ENCODE measurements around the gene HMMR. TPM values are rescaled to one million over a fixed set of nuclear protein-coding genes. Genes with fewer than 3 reads are reported as not detected.

The HMMR gene
- total and polyA plus RNA-seq, 2 of the 4 experiments (the other 2 are of a cell fraction) = 13.0 to 24.6 TPM

DNA sequence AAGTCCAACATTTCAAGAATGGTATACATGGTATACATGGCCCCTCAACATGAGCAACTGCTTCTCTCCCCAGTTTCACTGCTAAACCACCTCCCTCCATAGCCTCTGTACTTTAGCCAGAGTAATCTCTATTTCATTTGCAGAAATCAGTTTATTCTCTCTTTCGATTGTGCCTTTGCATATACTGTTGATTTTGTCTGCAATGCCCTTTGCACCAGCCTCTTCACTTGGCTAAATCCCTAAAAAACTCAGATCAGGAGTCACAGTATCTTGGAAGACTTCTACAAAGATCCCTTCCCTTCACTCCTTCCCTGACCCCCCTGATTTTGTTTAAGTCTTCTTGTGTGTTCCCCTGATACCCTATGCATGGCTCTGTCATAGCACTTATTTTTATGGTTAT is 27.9 kb upstream of the HMMR start:
- CTCF ChIA-PET = no interaction called here
- dilution Hi-C loops (cut with HindIII; ENCODE audit: low sequenced_read_pairs, unreplicated experiment) = no loop called here

More for the DNA sequence above, 27.9 kb upstream of the HMMR start:
- H3K18ac ChIP-seq (ENCODE audit: low read depth, low read length) = no peak overlapping the region
- H3K4ac ChIP-seq (ENCODE audit: low read depth, low read length) = no peak overlapping the region
- no peak overlapping the region for H3K27ac ChIP-seq (ENCODE audit: insufficient read depth, low read length)
- H3K56ac ChIP-seq (ENCODE audit: extremely low read depth, insufficient read depth, low read length) = no peak overlapping the region
- in situ Hi-C loops (cut with MboI; ENCODE audit: low sequenced_read_pairs) = no loop called here
- H3K79me1 ChIP-seq (ENCODE audit: low read depth in 1 of 2, low read length in 2 of 2) = 0 out of 4 replicates have a peak, but pooled peaks cover 0 to under 1% of the 10 kb centered on the region in 2 experiments
- H2BK120ac ChIP-seq (ENCODE audit: low read depth, low read length) = no peak overlapping the region
- H4K91ac ChIP-seq (ENCODE audit: insufficient read depth, low read depth, low read length) = no peak overlapping the region
- DNase-seq (no peak), ATAC-seq (ENCODE audit: low read depth) (no peak)
- no peaks in the 10 kb centered on the region for H3K9me1 ChIP-seq (ENCODE audit: insufficient read depth, low read length)
- POLR2A ChIA-PET (ENCODE audit: unreplicated experiment) = no interaction called here
- H3K9me3 ChIP-seq (ENCODE audit: control insufficient read depth, insufficient read depth, low read length) = no peaks in the 10 kb centered on the region
- no TSS peak for BruUV-seq (replicated peaks)
- H3K4me2 ChIP-seq (ENCODE audit: low read depth, low read length) = no peak overlapping the region
- H3K36me3 ChIP-seq (ENCODE audit: control insufficient read depth, insufficient read depth, low read length) = no peaks in the 10 kb centered on the region
- H4K5ac ChIP-seq (ENCODE audit: low read depth, low read length) = no peak overlapping the region
- H3K4me1 ChIP-seq (ENCODE audit: control insufficient read depth, insufficient read depth, low read length) = no peaks in the 10 kb centered on the region
- WGBS, 2 experiments (ENCODE audit: extremely low coverage in 2 of 2, insufficient read length in 1 of 2) = 44% methylated on average over 1 of the region's 1 CpG; no CpG with 5 or more reads in 1 of the 2 experiments
- H3K23ac ChIP-seq (ENCODE audit: low read depth, low read length) = no peak overlapping the region
- H2AK5ac ChIP-seq (ENCODE audit: low read depth, low read length) = no peak overlapping the region
- H2AK9ac ChIP-seq (replicated peaks; ENCODE audit: low read depth, low read length, poor library complexity) = no peak overlapping the region
- no peaks in the 10 kb centered on the region for H3K27me3 ChIP-seq (ENCODE audit: control insufficient read depth, insufficient read depth, low read length)
- H2BK15ac ChIP-seq (ENCODE audit: low read depth, low read length) = no peak overlapping the region
- intact Hi-C loops (cut with micrococcal nuclease) = no loop called here
- H2BK20ac ChIP-seq (ENCODE audit: low read depth, low read length) = no peak overlapping the region
- no peak overlapping the region for H3K9ac ChIP-seq (ENCODE audit: low read depth, low read length)
- TF ChIP-seq CTCF (conservative IDR thresholded peaks at IDR 0.05; ENCODE audit: low read depth, low read length) = no peak
- no peak for TF ChIP-seq MAFK (IDR thresholded peaks at IDR 0.05; ENCODE audit: low read depth, low read length)
- no peak for TF ChIP-seq CEBPB (IDR thresholded peaks at IDR 0.05; ENCODE audit: low read depth, low read length)
- TF ChIP-seq USF2 (IDR thresholded peaks at IDR 0.05; ENCODE audit: low read depth, low read length) = no peak
- TF ChIP-seq SMC3 (IDR thresholded peaks at IDR 0.05; ENCODE audit: low read depth, low read length) = no peak
- TF ChIP-seq MXI1 (IDR thresholded peaks at IDR 0.05; ENCODE audit: borderline replicate concordance, low read depth, low read length) = no peak
- TF ChIP-seq POLR2A (IDR thresholded peaks at IDR 0.05; ENCODE audit: low read depth, low read length) = no peak
- no peak for TF ChIP-seq CHD1 (IDR thresholded peaks at IDR 0.05; ENCODE audit: low read depth, low read length)
- TF ChIP-seq MAZ (IDR thresholded peaks at IDR 0.05; ENCODE audit: borderline replicate concordance, low read depth, low read length) = no peak
- no peak for TF ChIP-seq NFE2L2 (IDR thresholded peaks at IDR 0.05; ENCODE audit: low read depth, low read length)
- no peak for TF ChIP-seq RFX5 (IDR thresholded peaks at IDR 0.05; ENCODE audit: low read depth, low read length)
- no peak for TF ChIP-seq FOS (IDR thresholded peaks at IDR 0.05; ENCODE audit: low read depth, low read length)
- no peak for TF ChIP-seq RCOR1 (IDR thresholded peaks at IDR 0.05; ENCODE audit: insufficient replicate concordance, low read length)
- H4K8ac ChIP-seq (ENCODE audit: low read depth in 2 of 2, low read length in 2 of 2) = no peak overlapping the region
- H2AFZ ChIP-seq (replicated peaks; ENCODE audit: low read length, poor library complexity) = no peak overlapping the region
- no peak overlapping the region for H3K4me3 ChIP-seq (ENCODE audit: insufficient read depth, low read depth, low read length)
- no peak overlapping the region for H2BK5ac ChIP-seq (ENCODE audit: low read depth, low read length, poor library complexity, severe bottlenecking)
- no peak overlapping the region for H3K14ac ChIP-seq (replicated peaks; ENCODE audit: low read depth, low read length)
- no peaks in the 10 kb centered on the region for H4K20me1 ChIP-seq (ENCODE audit: insufficient read depth, low read length)

Measured in IMR-90 (cell line).